SK-N-SH (cell line): ENCODE data around the gene RADIL. TPM values are rescaled to one million over a fixed set of nuclear protein-coding genes. Genes with fewer than 3 reads are reported as not detected.
A peak's percentile ranks its signal among the peaks of the same experiment; 100 is the strongest.

Experiments
- CTCF ChIA-PET: fragments of 300-600, 350-600 bp; formaldehyde crosslinking; extraction: SDS; loops from one replicate; lab custom pipeline; 2021; lab: Yijun Ruan, JAX
- POLR2A ChIA-PET: fragments of 350-600 bp; sonication (Branson Sonifier 250); formaldehyde crosslinking; extraction: SDS; loops from one replicate; lab custom pipeline; 2020; ENCODE audit warnings: antibody characterized with exemption, inconsistent platforms; lab: Yijun Ruan, JAX
- DNase-seq: peaks from one replicate; pipeline ENCODE4 v3.0.0; 2012
- H2AFZ ChIP-seq: fragments of 200-600 bp; sonication (generic); 2 replicates; pipeline ENCODE4 v1.8.1; 2016; ENCODE audit warnings: antibody characterized with exemption, mild to moderate bottlenecking, low read depth
- H3F3A ChIP-seq: fragments of 200-600 bp; sonication (generic); replicated peaks from 2 replicates; pipeline ENCODE3; 2016; ENCODE audit warnings: antibody characterized with exemption, mild to moderate bottlenecking; ENCODE audit not compliant: insufficient read depth
- H3K27ac ChIP-seq, 2 experiments: fragments of 200-500 bp in 1 of 2; fragments of 200-600 bp in 1 of 2; sonication (Bioruptor generic) in 1 of 2; sonication (generic), shearing (Covaris generic) in 1 of 2; 2 replicates each; pipeline versions ENCODE4 v1.5.1 to v1.6.1; 2014 to 2016; ENCODE audit warnings: low read depth in 2 of 2, inconsistent platforms in 1 of 2, low read length in 1 of 2, mild to moderate bottlenecking in 1 of 2, mixed read lengths in 1 of 2
- H3K27me3 ChIP-seq: fragments of 200-600 bp; sonication (generic), shearing (Covaris generic); 2 replicates; pipeline ENCODE4 v1.6.1; 2016; ENCODE audit warnings: mixed run types; ENCODE audit not compliant: insufficient read depth
- H3K36me3 ChIP-seq, 2 experiments: fragments of 200-500 bp in 1 of 2; fragments of 200-600 bp in 1 of 2; sonication (Bioruptor generic) in 1 of 2; sonication (generic) in 1 of 2; replicated peaks in 1 of 2; 2 replicates each; pipeline versions ENCODE3 to v1.5.1; 2014 to 2016; ENCODE audit warnings: low read length in 1 of 2, mild to moderate bottlenecking in 1 of 2; ENCODE audit not compliant: insufficient read depth in 2 of 2, control insufficient read depth in 1 of 2
- H3K4me1 ChIP-seq, 2 experiments: fragments of 200-500 bp in 1 of 2; fragments of 200-600 bp in 1 of 2; sonication (Bioruptor generic) in 1 of 2; sonication (generic), shearing (Covaris generic) in 1 of 2; 2 replicates each; pipeline versions ENCODE4 v1.5.1 to v1.6.1; 2014 to 2016; ENCODE audit warnings: low read depth in 1 of 2, low read length in 1 of 2, mixed run types in 1 of 2; ENCODE audit not compliant: insufficient read depth in 2 of 2, control insufficient read depth in 1 of 2
- H3K4me2 ChIP-seq: fragments of 200-600 bp; sonication (generic), shearing (Covaris generic); 2 replicates; pipeline ENCODE4 v1.6.1; 2017; ENCODE audit warnings: mixed run types
- H3K4me3 ChIP-seq, 2 experiments: fragments of 200-500 bp in 1 of 2; fragments of 200-600 bp in 1 of 2; sonication (Bioruptor generic) in 1 of 2; sonication (generic), shearing (Covaris generic) in 1 of 2; 2 replicates each; pipeline versions ENCODE4 v1.5.1 to v1.8.1; 2014 to 2016; ENCODE audit warnings: low read depth in 2 of 2, inconsistent platforms in 1 of 2, low read length in 1 of 2, mild to moderate bottlenecking in 1 of 2, mixed read lengths in 1 of 2, moderate library complexity in 1 of 2
- H3K79me2 ChIP-seq: fragments of 200-600 bp; sonication (generic); 2 replicates; pipeline ENCODE4 v1.8.1; 2017; ENCODE audit warnings: mild to moderate bottlenecking; ENCODE audit not compliant: insufficient read depth
- H3K9ac ChIP-seq: fragments of 200-600 bp; sonication (generic); 2 replicates; pipeline ENCODE4 v1.6.1; 2017; ENCODE audit warnings: mixed run types
- H3K9me2 ChIP-seq: fragments of 200-600 bp; sonication (generic); 2 replicates; pipeline ENCODE4 v1.6.1; 2017; ENCODE audit warnings: mixed run types
- H3K9me3 ChIP-seq: fragments of 200-600 bp; sonication (generic); 2 replicates; pipeline ENCODE4 v1.6.1; 2017; ENCODE audit warnings: mixed run types, mild to moderate bottlenecking, moderate library complexity
- H4K20me1 ChIP-seq: fragments of 200-600 bp; sonication (generic); 2 replicates; pipeline ENCODE4 v1.6.1; 2017; ENCODE audit warnings: mild to moderate bottlenecking, mixed run types; ENCODE audit not compliant: insufficient read depth
- CHD2 ChIP-seq: fragments of 150-350 bp; IDR thresholded peaks from 2 replicates; pipeline ENCODE4 v1.6.1; 2018; ENCODE audit warnings: low read length; ENCODE audit not compliant: partially characterized antibody
- EP300 ChIP-seq, 2 experiments: IDR thresholded peaks; 2 replicates each; pipeline versions ENCODE4 v1.4.0 to v1.6.1; 2012; ENCODE audit warnings: borderline replicate concordance in 1 of 2, low read depth in 1 of 2, low read length in 1 of 2
- FOXJ3 ChIP-seq: sonication (generic); formaldehyde crosslinking; IDR thresholded peaks from 2 replicates; pipeline ENCODE4 v1.5.1; 2020; ENCODE audit warnings: mild to moderate bottlenecking, missing genetic modification reagents
- GATA2 ChIP-seq: sonication (generic); formaldehyde crosslinking; IDR thresholded peaks from 2 replicates; pipeline ENCODE4 v1.5.0; 2020; ENCODE audit warnings: mild to moderate bottlenecking, missing genetic modification reagents
- JUND ChIP-seq: IDR thresholded peaks from 2 replicates; pipeline ENCODE4 v1.4.0; 2012
- MXI1 ChIP-seq: IDR thresholded peaks from 2 replicates; pipeline ENCODE4 v1.6.1; 2012; ENCODE audit warnings: mild to moderate bottlenecking, low read depth, low read length, improper control_type of control experiment
- NFIC ChIP-seq: IDR thresholded peaks from 2 replicates; pipeline ENCODE4 v1.4.0; 2012; ENCODE audit warnings: borderline replicate concordance
- RAD21 ChIP-seq: IDR thresholded peaks from 2 replicates; pipeline ENCODE4 v1.6.1; 2012; ENCODE audit warnings: mild to moderate bottlenecking, low read length
- SMC3 ChIP-seq: IDR thresholded peaks from 2 replicates; pipeline ENCODE4 v1.6.1; 2012; ENCODE audit warnings: low read depth, low read length, improper control_type of control experiment
- TAF1 ChIP-seq: IDR thresholded peaks from 2 replicates; pipeline ENCODE4 v1.6.1; 2012; ENCODE audit warnings: low read depth, mild to moderate bottlenecking, low read length, moderate library complexity, borderline replicate concordance
- TCF12 ChIP-seq: IDR thresholded peaks from 2 replicates; pipeline ENCODE4 v1.4.0; 2012
- USF1 ChIP-seq: IDR thresholded peaks from 2 replicates; pipeline ENCODE4 v1.4.0; 2012; ENCODE audit warnings: low read depth, borderline replicate concordance
- USF2 ChIP-seq: fragments of 150-350 bp; IDR thresholded peaks from 2 replicates; pipeline ENCODE4 v1.6.1; 2017; ENCODE audit warnings: antibody characterized with exemption, low read length, low read depth, borderline replicate concordance
- WGBS: methylation state at CpG from one replicate; pipeline ENCODE4 v1.1.6; 2017; ENCODE audit warnings: low lambda C conversion rate; 5-methylcytosine and 5-hydroxymethylcytosine counted together
- polyA plus RNA-seq, 3 experiments: library from polyadenylated mRNA; depleted of rRNA; stranded (reverse); fragments of >200 nt; gene quantifications; 2 replicates each; pipeline ENCODE4 v1.2.3, GENCODE V29; 2012
- TF ChIP-seq, protein P1 (sequence below): IDR thresholded peaks from 2 replicates; pipeline ENCODE4 v1.4.0; 2012; ENCODE audit warnings: low read depth, borderline replicate concordance

The RADIL gene
- polyA plus RNA-seq, 1 of the 3 experiments (the other 2 are of a cell fraction), result 4.3 TPM

GRCh38 chr7:4775250-4775847 lies 108.2 kb downstream of the RADIL start, which contains the start of gene AP5Z1 (continued):
- TF ChIP-seq, protein P1, sequence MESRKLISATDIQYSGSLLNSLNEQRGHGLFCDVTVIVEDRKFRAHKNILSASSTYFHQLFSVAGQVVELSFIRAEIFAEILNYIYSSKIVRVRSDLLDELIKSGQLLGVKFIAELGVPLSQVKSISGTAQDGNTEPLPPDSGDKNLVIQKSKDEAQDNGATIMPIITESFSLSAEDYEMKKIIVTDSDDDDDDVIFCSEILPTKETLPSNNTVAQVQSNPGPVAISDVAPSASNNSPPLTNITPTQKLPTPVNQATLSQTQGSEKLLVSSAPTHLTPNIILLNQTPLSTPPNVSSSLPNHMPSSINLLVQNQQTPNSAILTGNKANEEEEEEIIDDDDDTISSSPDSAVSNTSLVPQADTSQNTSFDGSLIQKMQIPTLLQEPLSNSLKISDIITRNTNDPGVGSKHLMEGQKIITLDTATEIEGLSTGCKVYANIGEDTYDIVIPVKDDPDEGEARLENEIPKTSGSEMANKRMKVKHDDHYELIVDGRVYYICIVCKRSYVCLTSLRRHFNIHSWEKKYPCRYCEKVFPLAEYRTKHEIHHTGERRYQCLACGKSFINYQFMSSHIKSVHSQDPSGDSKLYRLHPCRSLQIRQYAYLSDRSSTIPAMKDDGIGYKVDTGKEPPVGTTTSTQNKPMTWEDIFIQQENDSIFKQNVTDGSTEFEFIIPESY, result peak; percentile 87; the same call in 1 of the 2 replicates
- peak; percentile 53 for TF ChIP-seq NFIC
- peak; percentile 100 for TF ChIP-seq USF2
- TF ChIP-seq RAD21, result no peak
- no peak for TF ChIP-seq SMC3
- TF ChIP-seq FOXJ3 (CRISPR knock-in tag), result no peak
- no peak; the same call in 1 of the 2 replicates for TF ChIP-seq JUND
- TF ChIP-seq USF1, result peak; percentile 100
- TF ChIP-seq TCF12, result no peak; the same call in 1 of the 2 replicates
- TF ChIP-seq MXI1, result peak; percentile 95

GRCh38 chr7:4774658-4775249 lies 108.8 kb downstream of the RADIL start:
- Histone ChIP-seq H3F3A (peaks cover 3% of the 10 kb centered on the region), H3K9ac (peak overlapping the region; percentile 91), H2AFZ (peak overlapping the region; percentile 90), H3K27ac (peak overlapping the region; percentile 87 to 89), H3K9me2 (no peaks in the 10 kb centered on the region), H4K20me1 (peaks cover 7% of the 10 kb centered on the region), H3K4me3 (peak overlapping the region; percentile 84 to 99)
- CTCF ChIA-PET, result interaction anchor here (0.7 to 3.4 kb wide), 13 partner anchors 8 to 372 kb away, joined by 3 to 14 read pairs (median 4); partner anchors contain the start of gene RADIL
- 18% methylated on average over 24 of the region's 24 CpGs for WGBS
- TF ChIP-seq GATA2, result peak; percentile 31; the same call in 1 of the 2 replicates
- TF ChIP-seq TAF1, result no peak
- TF ChIP-seq, protein P1, result peak; percentile 81; the same call in 1 of the 2 replicates
- peak; percentile 95 for TF ChIP-seq CHD2
- no peak for TF ChIP-seq EP300 (IDR thresholded peaks at IDR 0.05; ENCODE audit: borderline replicate concordance in 1 of 2, low read depth in 1 of 2, low read length in 1 of 2)
- TF ChIP-seq, all 33 proteins: peak for 3
- peaks cover 9 to 18% of the 10 kb centered on the region in 2 experiments; a peak in 1 of 4 replicates for H3K4me1 ChIP-seq
- H3K27me3 ChIP-seq, result no peaks in the 10 kb centered on the region
- POLR2A ChIA-PET, result interaction anchor here (0.8 to 1.8 kb wide), 9 partner anchors 10 to 133 kb away, joined by 3 to 9 read pairs (median 6); partner anchors contain the start of gene RADIL
- no peaks in the 10 kb centered on the region for H3K9me3 ChIP-seq
- peak overlapping the region; percentile 97 for H3K4me2 ChIP-seq
- no peaks in the 10 kb centered on the region for H3K36me3 ChIP-seq
- DNase-seq, result peak; percentile 72
- peaks cover 45% of the 10 kb centered on the region for H3K79me2 ChIP-seq
